Testis (tissue), 2 donors: ENCODE measurements around the gene MRPL43.

ENCODE experiments used
- POLR2A ChIP-seq: fragments of 450-650 bp; IDR thresholded peaks from one replicate; pipeline ENCODE4 v1.6.1; 2017; ENCODE audit warnings: antibody characterized with exemption, mild to moderate bottlenecking, moderate library complexity
- TF ChIP-seq, protein P1 (sequence below), 3 experiments: fragments of 450-650 bp in 2 of 3; fragments of 200-600 bp in 1 of 3; sonication (generic) in 1 of 3; IDR thresholded peaks; one replicate each; pipeline ENCODE4 v1.5.1; 2016 to 2019; ENCODE audit warnings: antibody characterized with exemption in 3 of 3, mild to moderate bottlenecking in 2 of 3, moderate library complexity in 1 of 3

DNA sequence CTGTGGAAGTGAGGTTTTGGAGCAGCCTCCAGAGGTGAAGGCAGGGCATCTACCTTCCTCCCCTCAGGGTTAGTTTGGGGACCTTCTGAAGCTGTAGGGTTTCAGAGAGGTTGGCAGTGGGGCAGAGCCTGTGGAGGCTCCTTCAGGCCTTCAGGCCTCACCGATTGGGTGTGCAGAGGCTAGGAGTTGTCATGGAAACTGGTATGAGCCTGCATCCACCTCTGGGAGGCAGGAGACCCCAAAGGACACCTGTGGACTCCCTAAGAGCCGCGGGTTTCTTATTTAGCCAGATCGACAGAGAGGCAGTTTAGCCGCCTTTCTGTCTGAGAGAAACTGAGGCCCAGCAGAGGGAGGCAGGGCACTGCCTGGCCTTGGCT, 14.3 kb upstream of the MRPL43 start:
- TF ChIP-seq, protein P1, sequence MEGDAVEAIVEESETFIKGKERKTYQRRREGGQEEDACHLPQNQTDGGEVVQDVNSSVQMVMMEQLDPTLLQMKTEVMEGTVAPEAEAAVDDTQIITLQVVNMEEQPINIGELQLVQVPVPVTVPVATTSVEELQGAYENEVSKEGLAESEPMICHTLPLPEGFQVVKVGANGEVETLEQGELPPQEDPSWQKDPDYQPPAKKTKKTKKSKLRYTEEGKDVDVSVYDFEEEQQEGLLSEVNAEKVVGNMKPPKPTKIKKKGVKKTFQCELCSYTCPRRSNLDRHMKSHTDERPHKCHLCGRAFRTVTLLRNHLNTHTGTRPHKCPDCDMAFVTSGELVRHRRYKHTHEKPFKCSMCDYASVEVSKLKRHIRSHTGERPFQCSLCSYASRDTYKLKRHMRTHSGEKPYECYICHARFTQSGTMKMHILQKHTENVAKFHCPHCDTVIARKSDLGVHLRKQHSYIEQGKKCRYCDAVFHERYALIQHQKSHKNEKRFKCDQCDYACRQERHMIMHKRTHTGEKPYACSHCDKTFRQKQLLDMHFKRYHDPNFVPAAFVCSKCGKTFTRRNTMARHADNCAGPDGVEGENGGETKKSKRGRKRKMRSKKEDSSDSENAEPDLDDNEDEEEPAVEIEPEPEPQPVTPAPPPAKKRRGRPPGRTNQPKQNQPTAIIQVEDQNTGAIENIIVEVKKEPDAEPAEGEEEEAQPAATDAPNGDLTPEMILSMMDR (IDR thresholded peaks at IDR 0.05), result no peak
- no peak for TF ChIP-seq POLR2A
